Measurements from ENCODE around the gene STAT5B.

- TF ChIP-seq MYC (CRISPR knock-in tag; IDR thresholded peaks at IDR 0.05; ENCODE audit: borderline replicate concordance) (no peak), ATF7 (IDR thresholded peaks at IDR 0.05) (no peak), ATF7 (CRISPR knock-in tag; IDR thresholded peaks at IDR 0.05) (no peak), CTCF (CRISPR knock-in tag; IDR thresholded peaks at IDR 0.05) (no peak), TCF7 (IDR thresholded peaks at IDR 0.05; ENCODE audit: low read depth) (no peak), KLF16 (CRISPR knock-in tag; IDR thresholded peaks at IDR 0.05) (no peak), MXD4 (CRISPR knock-in tag; IDR thresholded peaks at IDR 0.05) (no peak), TARDBP (CRISPR knock-in tag; IDR thresholded peaks at IDR 0.05) (no peak), HNRNPLL (IDR thresholded peaks at IDR 0.05; ENCODE audit: low read depth, low read length, poor library complexity, severe bottlenecking) (no peak), KDM1A (CRISPR knock-in tag; IDR thresholded peaks at IDR 0.05) (no peak), DPF2 (CRISPR knock-in tag; IDR thresholded peaks at IDR 0.05; ENCODE audit: borderline replicate concordance, low read depth) (no peak), RFX3 (CRISPR knock-in tag; IDR thresholded peaks at IDR 0.05) (no peak)
- TF ChIP-seq, protein P1, sequence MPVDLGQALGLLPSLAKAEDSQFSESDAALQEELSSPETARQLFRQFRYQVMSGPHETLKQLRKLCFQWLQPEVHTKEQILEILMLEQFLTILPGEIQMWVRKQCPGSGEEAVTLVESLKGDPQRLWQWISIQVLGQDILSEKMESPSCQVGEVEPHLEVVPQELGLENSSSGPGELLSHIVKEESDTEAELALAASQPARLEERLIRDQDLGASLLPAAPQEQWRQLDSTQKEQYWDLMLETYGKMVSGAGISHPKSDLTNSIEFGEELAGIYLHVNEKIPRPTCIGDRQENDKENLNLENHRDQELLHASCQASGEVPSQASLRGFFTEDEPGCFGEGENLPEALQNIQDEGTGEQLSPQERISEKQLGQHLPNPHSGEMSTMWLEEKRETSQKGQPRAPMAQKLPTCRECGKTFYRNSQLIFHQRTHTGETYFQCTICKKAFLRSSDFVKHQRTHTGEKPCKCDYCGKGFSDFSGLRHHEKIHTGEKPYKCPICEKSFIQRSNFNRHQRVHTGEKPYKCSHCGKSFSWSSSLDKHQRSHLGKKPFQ (CRISPR knock-in tag; IDR thresholded peaks at IDR 0.05; ENCODE audit: insufficient replicate concordance) = no peak
- TF ChIP-seq, protein P2, sequence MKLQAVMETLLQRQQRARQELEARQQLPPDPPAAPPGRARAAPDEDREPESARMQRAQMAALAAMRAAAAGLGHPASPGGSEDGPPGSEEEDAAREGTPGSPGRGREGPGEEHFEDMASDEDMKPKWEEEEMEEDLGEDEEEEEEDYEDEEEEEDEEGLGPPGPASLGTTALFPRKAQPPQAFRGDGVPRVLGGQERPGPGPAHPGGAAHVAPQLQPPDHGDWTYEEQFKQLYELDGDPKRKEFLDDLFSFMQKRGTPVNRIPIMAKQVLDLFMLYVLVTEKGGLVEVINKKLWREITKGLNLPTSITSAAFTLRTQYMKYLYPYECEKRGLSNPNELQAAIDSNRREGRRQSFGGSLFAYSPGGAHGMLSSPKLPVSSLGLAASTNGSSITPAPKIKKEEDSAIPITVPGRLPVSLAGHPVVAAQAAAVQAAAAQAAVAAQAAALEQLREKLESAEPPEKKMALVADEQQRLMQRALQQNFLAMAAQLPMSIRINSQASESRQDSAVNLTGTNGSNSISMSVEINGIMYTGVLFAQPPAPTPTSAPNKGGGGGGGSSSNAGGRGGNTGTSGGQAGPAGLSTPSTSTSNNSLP (IDR thresholded peaks at IDR 0.05; ENCODE audit: low read depth, low read length) = no peak
- TF ChIP-seq, protein P3, sequence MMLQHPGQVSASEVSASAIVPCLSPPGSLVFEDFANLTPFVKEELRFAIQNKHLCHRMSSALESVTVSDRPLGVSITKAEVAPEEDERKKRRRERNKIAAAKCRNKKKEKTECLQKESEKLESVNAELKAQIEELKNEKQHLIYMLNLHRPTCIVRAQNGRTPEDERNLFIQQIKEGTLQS (CRISPR knock-in tag; IDR thresholded peaks at IDR 0.05) = no peak
These were observed 46.0 kb downstream of the STAT5B start for GRCh38 chr17:42230225-42230624.
